GM19035 (cell line): ENCODE measurements around the gene CELF3.
"Not testable (repeated sequence)": the region's sequence is repeated elsewhere in the genome, so short reads cannot be mapped to it uniquely, and the experiment has no call there.

Source experiments
- ATAC-seq: cut with Tn5 transposase; IDR thresholded peaks from one replicate; pipeline ENCODE4 v1.9.1; 2021; ENCODE audit not compliant: unreplicated experiment

The CELF3 gene

DNA sequence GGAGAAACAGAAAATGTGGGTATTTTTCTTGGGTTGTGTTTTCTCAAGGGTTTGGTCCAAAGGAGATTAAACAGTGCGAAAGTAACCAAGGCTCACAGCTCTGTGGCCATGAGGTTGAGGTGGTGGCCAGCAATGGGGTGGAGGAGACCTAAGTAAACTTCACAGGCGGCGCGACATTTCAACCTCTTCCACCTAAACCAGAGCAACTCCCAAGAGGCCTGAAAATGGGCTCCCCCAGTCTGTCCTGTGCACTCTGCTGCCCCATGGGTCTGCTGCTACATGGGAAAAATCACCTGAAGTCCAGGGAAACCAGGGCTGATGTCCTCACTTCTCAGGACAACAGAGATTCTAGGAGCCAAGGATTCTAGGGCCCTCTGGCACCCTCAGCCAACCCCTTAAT is 12.4 kb downstream of the CELF3 start:
- no peak for ATAC-seq

DNA sequence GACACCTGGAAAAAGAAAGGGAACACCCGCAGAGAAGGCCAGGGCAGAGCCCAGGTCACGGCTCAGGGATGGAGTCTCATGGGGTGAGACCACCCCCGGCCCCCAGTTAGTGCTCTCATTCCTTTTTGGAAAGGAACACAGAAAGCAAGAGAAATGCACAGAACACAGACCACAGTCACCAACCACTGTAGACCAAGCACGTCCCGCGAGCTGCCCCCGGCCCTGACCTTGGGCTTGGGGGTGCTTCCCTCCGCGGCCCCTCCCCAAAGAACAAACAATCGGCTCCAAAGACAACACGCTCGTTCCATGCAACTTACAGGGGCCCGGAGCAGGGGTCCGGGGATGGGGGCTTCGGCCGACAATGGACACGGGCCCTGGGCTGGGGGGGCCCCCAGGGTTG is 12.8 kb downstream of the CELF3 start:
- ATAC-seq, result no peak

- no peak for ATAC-seq
Measured at GRCh38 chr1:151702936-151703335, 13.7 kb downstream of the CELF3 start.

DNA sequence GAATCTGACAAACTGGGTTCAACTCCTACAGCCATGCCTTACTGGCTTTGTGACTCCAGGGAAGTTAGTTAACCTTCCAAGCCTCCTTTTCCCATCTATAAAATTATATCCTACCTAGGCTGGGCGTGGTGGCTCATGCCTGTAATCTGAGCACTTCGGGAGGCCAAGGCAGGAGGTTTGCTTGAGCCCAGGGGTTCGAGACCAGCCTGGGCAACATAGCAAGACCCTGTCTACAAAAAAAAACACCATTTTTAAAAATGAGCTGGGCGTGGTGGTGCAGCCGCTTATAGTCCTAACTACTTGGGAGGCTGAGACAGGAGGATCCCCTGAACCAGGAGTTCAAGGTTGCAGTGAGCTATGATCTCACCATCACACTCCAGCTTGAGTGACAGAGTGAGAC is 15.1 kb downstream of the CELF3 start:
- no peak for ATAC-seq

DNA sequence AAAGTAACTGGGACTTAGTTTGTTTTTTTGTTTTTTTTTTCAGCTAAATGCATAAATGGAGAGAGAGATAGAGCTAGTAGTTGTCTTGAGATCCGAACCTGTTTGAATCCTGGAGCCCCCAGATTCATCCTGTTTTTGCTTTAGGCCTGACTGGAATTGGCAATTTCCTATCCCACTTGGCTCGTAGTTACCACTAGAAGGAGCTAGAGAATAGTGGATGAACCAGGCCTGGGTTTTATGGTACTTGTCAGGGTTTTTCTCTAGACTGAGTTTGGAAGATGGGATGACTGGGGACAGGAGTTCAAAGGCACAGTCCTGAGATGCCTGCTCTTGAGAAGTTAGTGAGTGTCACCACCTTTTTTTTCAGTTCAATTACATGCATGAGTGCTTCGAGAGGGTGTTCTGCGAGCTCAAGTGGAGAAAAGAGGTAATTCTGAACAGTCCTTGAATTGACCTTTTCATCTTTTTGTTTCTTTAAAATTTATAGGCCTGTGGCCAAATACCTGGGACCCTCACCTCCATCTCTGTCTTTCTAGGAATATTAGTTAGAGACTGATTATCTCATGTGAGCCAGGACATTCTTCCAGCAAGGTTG is 23.4 kb downstream of the CELF3 start:
- no peak for ATAC-seq

- ATAC-seq, result no peak
Measured at GRCh38 chr1:151692226-151692625, 24.4 kb downstream of the CELF3 start.

DNA sequence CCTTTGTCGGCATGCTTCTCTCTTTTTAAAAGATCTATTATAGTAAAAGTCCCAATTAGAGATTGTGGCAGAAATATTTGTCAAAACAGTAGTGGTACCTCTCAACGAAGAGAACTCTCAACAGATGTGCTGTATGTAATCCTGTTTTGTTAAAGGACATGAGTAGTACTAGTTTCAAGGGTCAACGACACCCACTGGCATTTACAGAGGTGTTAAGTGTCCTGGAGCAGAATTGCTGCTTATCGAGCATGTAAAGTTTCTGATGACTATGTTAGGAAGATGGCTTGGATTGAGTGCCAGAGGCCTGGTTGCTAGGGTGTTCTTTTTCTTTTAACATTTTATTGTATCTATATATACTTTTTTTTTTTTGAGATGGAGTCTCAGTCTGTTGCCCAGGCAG is 27.1 kb downstream of the CELF3 start:
- no peak for ATAC-seq

GRCh38 chr1:151686561-151686960 is 30.0 kb downstream of the CELF3 start:
- ATAC-seq, result no peak

GRCh38 chr1:151684128-151684527 is 32.5 kb downstream of the CELF3 start:
- no peak for ATAC-seq

DNA sequence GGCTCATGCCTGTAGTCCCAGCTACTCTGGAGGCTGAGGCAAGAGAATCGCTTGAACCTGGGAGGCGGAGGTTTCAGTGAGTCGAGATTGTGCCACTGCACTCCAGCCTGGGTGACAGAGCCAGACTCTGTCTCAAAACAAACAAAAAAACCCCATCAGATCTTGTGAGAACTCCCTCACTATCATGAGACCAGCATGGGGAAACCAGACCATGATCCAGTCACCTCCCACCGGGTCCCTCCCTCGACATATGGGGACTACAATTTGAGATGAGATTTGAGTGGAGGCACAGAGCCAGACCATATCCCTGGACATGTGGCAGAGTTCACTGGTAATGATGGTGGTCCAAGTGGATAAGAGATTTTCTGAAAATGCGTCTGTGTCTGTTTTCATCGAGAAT is 33.7 kb downstream of the CELF3 start:
- ATAC-seq, result not testable (repeated sequence)

DNA sequence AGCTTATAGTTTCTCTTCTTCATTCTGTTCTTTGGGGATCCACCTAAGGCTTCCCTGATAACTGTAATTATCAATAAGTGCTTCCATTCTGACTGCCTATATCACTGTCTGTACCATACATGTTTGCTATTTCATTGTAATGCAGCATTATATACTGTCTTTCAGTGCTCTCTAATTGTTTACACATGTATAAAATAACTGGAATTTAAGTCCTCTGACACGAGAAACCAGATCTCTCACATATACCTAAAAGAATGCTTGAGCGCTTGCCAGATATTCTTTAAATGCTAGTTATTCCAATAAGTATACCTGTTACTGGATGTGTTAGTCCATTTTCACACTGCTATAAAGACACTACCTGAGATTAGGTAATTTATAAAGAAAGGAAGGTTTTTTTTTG is 34.7 kb downstream of the CELF3 start:
- no peak for ATAC-seq

DNA sequence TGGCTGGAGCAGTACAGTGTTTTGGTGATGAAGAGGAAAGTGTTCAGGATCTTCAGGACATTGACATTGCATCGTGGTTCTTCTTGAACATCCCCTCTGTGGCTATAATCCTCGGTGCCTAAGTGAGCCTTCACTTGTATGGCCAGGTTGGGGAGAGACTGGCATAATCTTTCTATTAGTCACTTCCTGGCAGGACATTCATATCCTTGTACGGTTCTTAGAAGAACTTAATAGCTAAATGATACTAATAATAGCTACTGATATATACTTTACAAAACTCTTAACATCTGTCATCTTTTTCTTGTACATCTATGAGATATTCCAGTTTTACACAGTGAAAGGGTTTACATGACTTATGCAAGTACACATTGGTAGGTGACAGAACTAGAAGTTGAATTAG is 35.8 kb downstream of the CELF3 start:
- ATAC-seq, result no peak

GRCh38 chr1:151680391-151680790 is 36.2 kb downstream of the CELF3 start:
- ATAC-seq, result no peak

DNA sequence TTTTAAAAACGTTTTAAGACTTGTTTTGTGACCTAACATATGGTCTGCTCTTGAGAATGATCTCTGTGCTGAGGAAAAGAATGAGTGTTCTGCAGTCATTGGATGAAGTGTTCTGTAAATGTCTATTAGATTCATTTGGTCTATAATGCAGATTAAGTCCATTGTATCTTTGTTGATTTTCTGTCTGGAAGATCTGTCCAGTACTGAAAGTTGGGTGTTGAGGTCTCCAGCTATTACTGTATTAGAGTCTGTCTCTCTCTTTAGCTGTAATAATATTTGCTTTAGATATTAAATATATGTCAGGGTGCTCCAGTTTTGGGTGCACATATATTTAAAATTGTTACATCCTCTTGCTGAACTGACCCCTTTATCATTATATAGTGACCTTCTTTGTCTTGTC is 43.2 kb downstream of the CELF3 start:
- no peak for ATAC-seq

DNA sequence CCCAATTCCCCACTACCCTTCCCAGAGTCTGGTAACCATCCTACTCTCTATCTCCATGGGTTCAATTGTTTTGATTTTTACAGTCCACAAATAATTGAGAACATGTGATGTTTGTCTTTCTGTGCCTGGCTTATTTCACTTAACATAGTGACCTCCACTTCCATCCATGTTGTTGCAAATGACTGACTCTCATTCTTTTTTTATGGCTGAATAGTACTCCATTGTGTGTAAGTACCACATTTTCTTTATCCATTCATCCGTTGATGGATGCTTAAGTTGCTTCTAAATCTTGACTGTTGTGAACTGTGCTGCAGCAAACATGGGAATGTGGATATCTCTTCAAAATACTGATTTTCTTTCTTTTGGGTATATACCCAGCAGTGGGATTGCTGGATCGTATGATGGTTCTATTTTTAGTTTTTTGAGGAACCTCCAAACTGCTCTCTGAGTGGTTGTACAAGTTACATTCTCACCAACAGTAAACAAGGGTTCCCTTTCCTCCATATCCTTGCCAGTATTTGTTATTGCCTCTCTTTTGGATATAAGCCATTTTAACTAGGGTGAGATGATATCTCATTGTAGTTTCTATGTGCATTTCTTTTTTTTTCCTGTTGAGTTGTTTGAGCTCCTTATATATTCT is 46.4 kb downstream of the CELF3 start:
- ATAC-seq, result not testable (repeated sequence)

- no peak for ATAC-seq
Measured at GRCh38 chr1:151668090-151668489, 48.5 kb downstream of the CELF3 start.

- no peak for ATAC-seq
Measured at GRCh38 chr1:151661751-151662150, 54.9 kb downstream of the CELF3 start.

DNA sequence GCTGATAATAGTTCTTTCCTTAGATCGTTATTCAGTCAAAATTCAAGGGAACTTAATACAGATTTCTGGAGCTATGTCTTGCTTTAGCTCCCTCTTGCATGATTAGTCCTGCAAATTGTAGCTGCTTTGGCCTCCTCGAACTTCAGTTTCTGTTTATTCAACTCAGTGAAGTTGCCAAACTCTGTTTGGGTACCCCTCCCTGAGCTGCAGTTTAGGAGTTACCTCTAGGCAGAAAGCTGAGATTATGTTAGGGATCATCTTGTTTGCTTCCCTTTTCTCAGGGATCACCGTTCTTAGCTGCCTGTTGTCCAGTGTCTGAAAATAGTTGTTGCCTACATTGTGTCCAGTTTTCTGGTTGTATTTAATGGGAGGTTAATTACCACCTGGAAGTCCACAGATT is 61.2 kb downstream of the CELF3 start:
- ATAC-seq, result no peak

DNA sequence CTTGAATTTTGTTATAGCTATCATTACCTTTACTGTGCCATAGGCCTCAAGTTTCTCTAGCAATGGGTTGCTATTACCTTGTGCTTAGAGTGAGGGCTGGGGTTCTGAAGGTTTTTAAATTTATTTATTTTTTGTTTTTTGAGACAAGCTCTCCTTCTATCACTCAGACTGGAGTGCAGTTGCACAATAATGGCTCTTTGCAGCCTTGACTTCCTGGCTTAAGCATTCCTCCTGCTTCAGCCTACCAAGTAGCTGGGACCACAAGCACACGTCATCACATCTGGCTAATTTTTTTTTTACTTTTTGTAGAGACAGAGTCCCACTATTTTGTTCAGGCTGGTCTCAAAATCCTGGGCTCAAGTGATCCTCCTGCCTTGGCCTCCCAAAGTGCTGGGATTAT is 63.2 kb downstream of the CELF3 start:
- ATAC-seq, result no peak
